ENCODE measurements around the gene UBB. TPM values are rescaled to one million over a fixed set of nuclear protein-coding genes. Genes with fewer than 3 reads are reported as not detected.
"Not testable (repeated sequence)": the region's sequence is repeated elsewhere in the genome, so short reads cannot be mapped to it uniquely, and the experiment has no call there.

The UBB gene
- total and polyA plus RNA-seq, 2 experiments from 2014 or later: 871 to 1,692 TPM

GRCh38 chr17:16403847-16404246, 23.0 kb downstream of the UBB start:
- not testable (repeated sequence) for H3K27ac ChIP-seq (ENCODE audit: low read depth); H3K9me2 ChIP-seq (ENCODE audit: insufficient read depth); H3K79me2 ChIP-seq (replicated peaks; ENCODE audit: insufficient read depth); H2AFZ ChIP-seq; H3K36me3 Mint-ChIP-seq (ENCODE audit: low read depth); DNase-seq (ENCODE audit: low spot score); H4K20me1 ChIP-seq (replicated peaks; ENCODE audit: insufficient read depth); H3K4me2 ChIP-seq; H3K4me1 ChIP-seq (ENCODE audit: insufficient read depth); H3K4me3 Mint-ChIP-seq; H3K27me3 Mint-ChIP-seq (ENCODE audit: insufficient read depth, low read depth, poor library complexity); H3K4me3 ChIP-seq; H3K36me3 ChIP-seq (ENCODE audit: insufficient read depth); H3K27ac Mint-ChIP-seq; H3K27me3 ChIP-seq (ENCODE audit: insufficient read depth); ATAC-seq; H3F3A ChIP-seq (replicated peaks; ENCODE audit: low read depth); H3K9me3 Mint-ChIP-seq
- H3K4me1 Mint-ChIP-seq: peaks cover 11% of the 10 kb centered on the region

GRCh38 chr17:16406742-16407674, 26.1 kb downstream of the UBB start:
- Mint-ChIP-seq H3K27ac (no peak overlapping the region), H3K36me3 (ENCODE audit: low read depth) (no peaks in the 10 kb centered on the region; the same call in 2 of the 3 replicates)
- ATAC-seq: peak; percentile 88
- TF ChIP-seq ZNF331 (CRISPR knock-in tag; IDR thresholded peaks at IDR 0.05; ENCODE audit: low read depth) (no peak), CTCF (conservative IDR thresholded peaks at IDR 0.05; ENCODE audit: low read depth in 2 of 2) (peak in 1 of 2 experiments; percentile 51; a peak in 2 of 4 replicates), STAT1 (IDR thresholded peaks at IDR 0.05; ENCODE audit: unreplicated experiment) (no peak), NANOG (IDR thresholded peaks at IDR 0.05; ENCODE audit: borderline replicate concordance) (no peak), EZH2phosphoT487 (IDR thresholded peaks at IDR 0.05; ENCODE audit: unreplicated experiment) (no peak), POLR2AphosphoS5 (IDR thresholded peaks at IDR 0.05; ENCODE audit: low read depth) (peak; percentile 75), JUNB (IDR thresholded peaks at IDR 0.05; ENCODE audit: unreplicated experiment) (no peak), ZNF462 (CRISPR knock-in tag; IDR thresholded peaks at IDR 0.05) (no peak), EZH2 (IDR thresholded peaks at IDR 0.05; ENCODE audit: low read depth, unreplicated experiment) (no peak), CREB1 (CRISPR knock-in tag; IDR thresholded peaks at IDR 0.05; ENCODE audit: low read depth) (peak; percentile 72)

More at GRCh38 chr17:16406742-16407674, 26.1 kb downstream of the UBB start:
- H3K27me3 ChIP-seq (ENCODE audit: insufficient read depth): no peaks in the 10 kb centered on the region
- peaks cover 8% of the 10 kb centered on the region for H3K4me1 ChIP-seq (ENCODE audit: insufficient read depth)
- H3K27me3 Mint-ChIP-seq (ENCODE audit: insufficient read depth, low read depth, poor library complexity): peaks cover 3% of the 10 kb centered on the region
- peak overlapping the region; percentile 75 for H3K4me3 Mint-ChIP-seq
- no peaks in the 10 kb centered on the region for H4K20me1 ChIP-seq (replicated peaks; ENCODE audit: insufficient read depth)
- peak overlapping the region; percentile 84 for H3K4me2 ChIP-seq
- H2AFZ ChIP-seq: peak overlapping the region; percentile 99
- peaks cover 9% of the 10 kb centered on the region for H3F3A ChIP-seq (replicated peaks; ENCODE audit: low read depth)
- no peaks in the 10 kb centered on the region for H3K9me2 ChIP-seq (ENCODE audit: insufficient read depth)
- DNase-seq (ENCODE audit: low spot score): peak; percentile 96
- H3K27ac ChIP-seq (ENCODE audit: low read depth): peak overlapping the region; percentile 83; the same call in 1 of the 2 replicates
- H3K9me3 Mint-ChIP-seq: no peaks in the 10 kb centered on the region
- H3K79me2 ChIP-seq (replicated peaks; ENCODE audit: insufficient read depth): no peaks in the 10 kb centered on the region
- H3K4me3 ChIP-seq: peak overlapping the region; percentile 76
- H3K4me1 Mint-ChIP-seq: peaks cover 9% of the 10 kb centered on the region
- H3K36me3 ChIP-seq (ENCODE audit: insufficient read depth): no peaks in the 10 kb centered on the region

Measured in GM23338 (cell line).